HEK293 (cell line): Measurements from ENCODE around the gene RUNX1.

Experiments
- RBAK ChIP-seq: fragments of 450-650 bp; formaldehyde crosslinking; IDR thresholded peaks from 2 replicates; pipeline ENCODE4 v1.5.1; 2016; ENCODE audit warnings: missing biosample characterization, missing genetic modification characterization
- ZNF132 ChIP-seq: fragments of 450-650 bp; formaldehyde crosslinking; IDR thresholded peaks from 2 replicates; pipeline ENCODE4 v1.5.1; 2017; ENCODE audit warnings: missing biosample characterization, missing genetic modification characterization, borderline replicate concordance
- ZNF423 ChIP-seq: fragments of 450-650 bp; formaldehyde crosslinking; IDR thresholded peaks from 2 replicates; pipeline ENCODE4 v1.5.1; 2016; ENCODE audit warnings: missing biosample characterization, missing genetic modification characterization
- ZNF830 ChIP-seq: fragments of 450-650 bp; IDR thresholded peaks from 2 replicates; pipeline ENCODE4 v1.5.0; 2018; ENCODE audit warnings: missing biosample characterization, missing genetic modification characterization, low read depth, mild to moderate bottlenecking, moderate library complexity
- TF ChIP-seq, protein P1 (sequence below): fragments of 450-650 bp; formaldehyde crosslinking; IDR thresholded peaks from 2 replicates; pipeline ENCODE4 v1.5.1; 2016; ENCODE audit warnings: missing biosample characterization, missing genetic modification characterization

DNA sequence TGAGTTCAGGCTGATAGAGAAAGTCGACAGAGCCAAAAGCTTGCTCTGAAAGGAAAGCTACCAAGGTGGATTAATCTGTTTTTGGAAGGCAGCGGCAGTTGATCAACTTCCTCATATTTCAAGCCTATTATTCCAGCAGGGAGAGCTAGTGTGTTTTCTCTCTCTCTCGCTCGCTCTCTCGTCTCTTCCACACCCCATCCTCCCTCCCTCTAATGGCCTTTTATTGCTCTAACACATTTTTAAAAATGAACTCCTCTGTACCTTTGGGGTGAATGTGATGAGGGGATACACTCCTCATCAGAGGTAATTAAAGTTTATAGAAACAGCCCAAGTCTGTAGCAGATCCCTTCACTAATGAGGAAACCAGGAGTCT lies 253.9 kb downstream of the RUNX1 start:
- TF ChIP-seq, protein P1, sequence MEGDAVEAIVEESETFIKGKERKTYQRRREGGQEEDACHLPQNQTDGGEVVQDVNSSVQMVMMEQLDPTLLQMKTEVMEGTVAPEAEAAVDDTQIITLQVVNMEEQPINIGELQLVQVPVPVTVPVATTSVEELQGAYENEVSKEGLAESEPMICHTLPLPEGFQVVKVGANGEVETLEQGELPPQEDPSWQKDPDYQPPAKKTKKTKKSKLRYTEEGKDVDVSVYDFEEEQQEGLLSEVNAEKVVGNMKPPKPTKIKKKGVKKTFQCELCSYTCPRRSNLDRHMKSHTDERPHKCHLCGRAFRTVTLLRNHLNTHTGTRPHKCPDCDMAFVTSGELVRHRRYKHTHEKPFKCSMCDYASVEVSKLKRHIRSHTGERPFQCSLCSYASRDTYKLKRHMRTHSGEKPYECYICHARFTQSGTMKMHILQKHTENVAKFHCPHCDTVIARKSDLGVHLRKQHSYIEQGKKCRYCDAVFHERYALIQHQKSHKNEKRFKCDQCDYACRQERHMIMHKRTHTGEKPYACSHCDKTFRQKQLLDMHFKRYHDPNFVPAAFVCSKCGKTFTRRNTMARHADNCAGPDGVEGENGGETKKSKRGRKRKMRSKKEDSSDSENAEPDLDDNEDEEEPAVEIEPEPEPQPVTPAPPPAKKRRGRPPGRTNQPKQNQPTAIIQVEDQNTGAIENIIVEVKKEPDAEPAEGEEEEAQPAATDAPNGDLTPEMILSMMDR: no peak
- TF ChIP-seq ZNF423 (tag by site-specific recombination) (no peak), RBAK (tag by site-specific recombination) (no peak), ZNF830 (tag by site-specific recombination) (no peak), ZNF132 (tag by site-specific recombination) (no peak)
